Naive thymus-derived CD8-positive, alpha-beta T cell (primary cell): ENCODE data around the gene COL4A1. TPM values are rescaled to one million over a fixed set of nuclear protein-coding genes. Genes with fewer than 3 reads are reported as not detected.

ENCODE experiments used
- ATAC-seq, 2 donors: fragments of 150-1000 bp; cut with Tn5 transposase in 1 of 2; sonication (Bioruptor Pico), chemical (Tn5 transposase) in 1 of 2; 1 replicate in 1 of 2; 2 replicates in 1 of 2; pipeline ENCODE4 v1.10.0; 2021; ENCODE audit warnings: mild to moderate bottlenecking in 2 of 2, moderate library complexity in 2 of 2
- POLR2A ChIA-PET: fragments of 350-600 bp; sonication (Branson Sonifier 250); formaldehyde crosslinking; loops from one replicate; lab custom pipeline; 2021; ENCODE audit warnings: antibody characterized with exemption; lab: Charles Lee
- DNase-seq, 10 donors: peaks; one replicate each; pipeline versions ENCODE4 v3.0.0 to v3.0.0-alpha.2; 2020 to 2022
- H3K27ac Mint-ChIP-seq, 10 donors: one replicate each; pipeline ENCODE4 v1.8.0; 2020 to 2022; ENCODE audit warnings: mild to moderate bottlenecking in 10 of 10, mixed read lengths in 10 of 10, moderate library complexity in 4 of 10, inconsistent platforms in 1 of 10
- H3K27me3 Mint-ChIP-seq, 5 donors: one replicate each; pipeline ENCODE4 v1.8.0; 2021 to 2022; ENCODE audit warnings: mixed read lengths in 5 of 5
- H3K36me3 Mint-ChIP-seq, 3 donors: one replicate each; pipeline ENCODE4 v1.8.0; 2020 to 2022; ENCODE audit warnings: mixed read lengths in 3 of 3, mild to moderate bottlenecking in 2 of 3, inconsistent platforms in 1 of 3
- H3K4me1 Mint-ChIP-seq, 4 donors: one replicate each; pipeline ENCODE4 v1.8.0; 2021 to 2022; ENCODE audit warnings: mixed read lengths in 4 of 4
- H3K4me3 Mint-ChIP-seq, 10 donors: one replicate each; pipeline ENCODE4 v1.8.0; 2020 to 2022; ENCODE audit warnings: mild to moderate bottlenecking in 10 of 10, mixed read lengths in 10 of 10, moderate library complexity in 6 of 10, inconsistent platforms in 1 of 10
- H3K9me3 Mint-ChIP-seq, 9 donors: one replicate each; pipeline ENCODE4 v1.8.0; 2020 to 2022; ENCODE audit warnings: mixed read lengths in 9 of 9, mild to moderate bottlenecking in 3 of 9, inconsistent platforms in 1 of 9, moderate library complexity in 1 of 9
- polyA plus RNA-seq, 3 donors: library from polyadenylated mRNA; unstranded; fragments of 300-500 nt; fragmentation: Illumina TruSeq; gene quantifications; one replicate each; pipeline ENCODE4 v1.2.3, GENCODE V29; 2021
- total RNA-seq, 8 experiments: library from RNA in 2 of 8; stranded (reverse) in 2 of 8; gene quantifications; one replicate each; pipeline ENCODE4 v1.2.3 and lab custom pipeline; 2021 to 2026

The COL4A1 gene
- total and polyA plus RNA-seq, 5 experiments from 2014 or later = not detected

DNA sequence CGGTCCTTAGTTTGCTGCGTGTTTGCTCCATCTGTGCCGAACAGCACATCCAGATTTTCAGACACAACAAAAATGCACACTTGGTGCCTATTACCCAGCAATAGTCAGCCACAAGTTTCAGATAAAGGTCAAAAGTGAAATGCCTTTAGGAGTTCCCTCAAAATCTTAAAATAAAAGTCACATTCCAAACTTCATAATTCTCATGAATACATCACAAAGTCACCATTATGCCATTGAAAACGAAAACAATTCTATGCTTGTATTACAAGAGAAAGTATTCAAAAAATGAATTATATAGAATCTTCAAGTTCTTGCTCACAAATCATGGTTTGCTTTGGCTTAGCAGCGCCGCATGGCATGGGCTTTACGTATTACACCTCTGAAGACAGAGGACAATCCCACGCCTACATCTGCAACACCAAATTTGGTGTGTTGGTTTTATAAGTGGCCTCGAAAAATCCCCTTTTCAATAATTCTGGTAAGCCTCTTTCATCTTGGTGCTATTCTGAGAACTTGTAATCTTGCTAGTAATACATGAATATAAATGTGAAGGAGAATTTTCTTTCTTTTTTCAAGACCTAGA lies 26.6 kb downstream of the COL4A1 start:
- peaks cover 0 to 3% (median 0%) of the 10 kb centered on the region in 9 donors for H3K9me3 Mint-ChIP-seq
- POLR2A ChIA-PET = no interaction called here
- no peak overlapping the region for H3K27ac Mint-ChIP-seq
- peaks cover 4 to 13% (median 11%) of the 10 kb centered on the region in 5 donors for H3K27me3 Mint-ChIP-seq
- no peaks in the 10 kb centered on the region for H3K36me3 Mint-ChIP-seq
- no peak for DNase-seq
- no peak for ATAC-seq
- no peak overlapping the region for H3K4me3 Mint-ChIP-seq
- no peaks in the 10 kb centered on the region for H3K4me1 Mint-ChIP-seq

DNA sequence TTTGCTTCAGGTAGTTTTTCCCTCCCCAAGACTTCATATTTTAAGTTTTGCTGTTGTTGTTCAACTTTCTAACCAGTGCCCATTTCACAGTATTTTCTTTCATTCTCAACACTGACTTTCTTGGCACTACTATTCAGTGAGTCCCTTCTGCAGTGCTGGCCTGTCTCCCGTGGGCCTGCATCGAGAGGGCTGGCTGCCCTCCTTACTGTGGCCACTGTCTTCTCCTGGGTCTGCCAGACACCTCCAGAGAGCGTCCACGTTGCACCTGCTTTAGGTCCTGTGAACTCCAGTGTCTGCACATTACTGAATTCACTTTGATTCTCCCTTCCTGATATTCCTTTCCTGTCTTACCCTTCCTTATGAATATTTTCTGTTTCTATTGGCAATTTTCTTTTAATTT lies 27.3 kb downstream of the COL4A1 start:
- no peak for DNase-seq
- Mint-ChIP-seq H3K36me3 (no peaks in the 10 kb centered on the region), H3K27me3 (peaks cover 2 to 11% (median 10%) of the 10 kb centered on the region in 5 donors), H3K4me1 (no peaks in the 10 kb centered on the region), H3K27ac (no peak overlapping the region), H3K9me3 (peaks cover 0 to 3% (median 0%) of the 10 kb centered on the region in 9 donors), H3K4me3 (no peak overlapping the region)
- POLR2A ChIA-PET = no interaction called here
- no peak for ATAC-seq

DNA sequence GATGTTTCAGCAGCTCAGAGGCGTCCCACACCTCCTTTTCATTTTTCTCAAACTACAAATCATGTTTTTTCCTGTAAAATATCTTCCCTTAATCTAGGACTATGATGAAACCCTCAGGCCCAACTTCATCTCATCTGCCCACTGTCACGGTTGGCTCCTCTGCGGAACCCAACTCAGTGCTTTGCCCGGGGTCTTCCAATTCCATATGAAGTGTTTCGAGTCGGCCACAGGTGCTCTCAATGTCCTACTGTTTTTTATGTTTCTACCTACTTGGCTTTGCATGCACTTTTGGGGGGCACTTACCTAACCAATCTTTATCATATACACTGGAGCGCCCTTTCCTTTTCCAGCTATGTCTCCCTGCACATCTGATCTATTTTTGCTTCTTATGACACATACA lies 28.1 kb downstream of the COL4A1 start:
- no peaks in the 10 kb centered on the region for H3K36me3 Mint-ChIP-seq
- H3K27ac Mint-ChIP-seq = no peak overlapping the region
- POLR2A ChIA-PET = no interaction called here
- H3K4me3 Mint-ChIP-seq = no peak overlapping the region
- peaks cover 1 to 11% (median 6%) of the 10 kb centered on the region in 5 donors for H3K27me3 Mint-ChIP-seq
- no peaks in the 10 kb centered on the region for H3K4me1 Mint-ChIP-seq
- ATAC-seq = no peak
- DNase-seq = no peak
- H3K9me3 Mint-ChIP-seq = peaks cover 0 to 3% (median 0%) of the 10 kb centered on the region in 9 donors

DNA sequence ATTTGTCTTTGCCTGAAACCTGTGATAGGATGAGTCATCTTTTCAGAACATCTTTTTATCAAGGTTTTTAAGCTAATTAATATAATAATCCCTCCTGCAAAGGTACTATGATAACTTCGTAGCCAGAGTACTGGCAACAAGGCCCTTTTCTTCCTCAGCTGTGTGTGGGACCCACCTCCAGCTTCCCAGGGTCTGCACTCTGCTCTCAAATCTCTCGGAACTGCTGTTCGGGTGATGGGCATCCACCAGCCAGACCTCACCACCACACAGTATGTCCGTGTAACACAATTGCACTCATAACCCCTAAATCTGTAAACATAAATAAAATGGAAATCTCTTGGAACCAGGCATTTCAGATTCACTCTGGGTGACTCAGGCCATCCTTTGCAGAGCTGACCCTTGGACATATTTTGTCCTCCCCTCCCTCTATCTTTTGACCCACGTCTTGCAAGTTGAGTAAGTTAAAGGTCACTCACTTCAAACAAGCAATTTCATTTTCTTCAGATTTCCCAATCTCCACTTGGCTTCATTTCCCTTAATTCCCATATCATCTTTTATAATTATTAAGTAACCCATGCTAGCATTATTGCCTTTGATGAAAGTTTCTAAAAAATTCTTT lies 29.5 kb downstream of the COL4A1 start:
- H3K4me1 Mint-ChIP-seq = no peaks in the 10 kb centered on the region
- no peak for ATAC-seq
- no peaks in the 10 kb centered on the region for H3K36me3 Mint-ChIP-seq
- no peaks in the 10 kb centered on the region for H3K9me3 Mint-ChIP-seq
- no peak overlapping the region for H3K27ac Mint-ChIP-seq
- POLR2A ChIA-PET = no interaction called here
- H3K4me3 Mint-ChIP-seq = no peak overlapping the region
- DNase-seq = no peak
- H3K27me3 Mint-ChIP-seq = peaks cover 1 to 11% (median 6%) of the 10 kb centered on the region in 5 donors

DNA sequence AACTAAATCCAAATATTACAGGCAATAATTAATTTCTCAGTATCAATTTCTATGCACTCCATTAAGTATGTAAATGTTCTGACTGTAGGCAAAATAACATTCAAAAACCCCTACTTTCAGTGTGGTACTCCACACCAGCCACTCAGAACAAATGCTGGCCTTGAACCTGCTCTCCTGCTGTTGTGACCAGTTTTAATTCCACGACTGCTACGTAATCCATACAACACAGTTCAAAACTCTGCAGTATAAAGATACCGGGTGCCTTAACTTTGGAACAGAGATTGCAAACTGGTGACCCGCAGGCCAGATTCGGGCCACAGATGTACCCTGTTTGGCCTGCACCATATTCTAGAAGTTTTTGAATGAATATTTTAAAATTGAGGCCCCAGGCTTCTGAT lies 30.4 kb downstream of the COL4A1 start:
- POLR2A ChIA-PET = no interaction called here
- no peak for ATAC-seq

DNA sequence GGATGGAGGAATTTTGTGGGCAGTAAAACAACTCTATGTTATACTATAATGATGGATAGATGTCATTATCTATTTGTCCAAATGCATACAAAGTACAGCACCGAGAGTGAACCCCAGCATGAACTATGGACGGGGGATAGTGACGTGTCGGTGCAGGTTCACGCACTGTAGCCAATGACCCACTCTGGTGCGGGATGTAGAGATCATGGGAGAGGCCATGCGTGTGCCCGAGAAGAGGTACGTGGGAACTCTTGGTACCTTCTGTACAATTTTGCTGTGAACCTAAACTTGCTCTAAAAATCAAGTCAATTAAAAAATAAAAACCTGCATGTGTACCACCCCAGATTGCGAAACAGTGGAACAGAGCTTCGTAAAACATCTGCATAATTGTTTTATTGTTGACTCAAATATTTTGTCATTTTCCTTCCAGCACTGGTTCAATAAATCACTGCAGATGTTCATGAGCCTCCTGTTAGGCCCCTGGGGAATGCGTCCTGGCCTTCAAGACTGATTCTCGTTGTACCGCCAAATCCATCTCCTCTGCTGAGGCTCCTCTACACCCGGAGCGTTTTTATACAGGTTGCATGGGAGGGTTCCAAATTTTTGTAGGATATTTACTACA lies 30.9 kb downstream of the COL4A1 start:
- no peak overlapping the region for H3K27ac Mint-ChIP-seq

More for the DNA sequence above, 30.4 kb downstream of the COL4A1 start:
- no peak for DNase-seq
- Mint-ChIP-seq H3K4me1 (no peaks in the 10 kb centered on the region), H3K36me3 (no peaks in the 10 kb centered on the region), H3K27me3 (peaks cover 0 to 11% (median 2%) of the 10 kb centered on the region in 5 donors), H3K4me3 (no peak overlapping the region), H3K27ac (no peak overlapping the region), H3K9me3 (no peaks in the 10 kb centered on the region)

DNA sequence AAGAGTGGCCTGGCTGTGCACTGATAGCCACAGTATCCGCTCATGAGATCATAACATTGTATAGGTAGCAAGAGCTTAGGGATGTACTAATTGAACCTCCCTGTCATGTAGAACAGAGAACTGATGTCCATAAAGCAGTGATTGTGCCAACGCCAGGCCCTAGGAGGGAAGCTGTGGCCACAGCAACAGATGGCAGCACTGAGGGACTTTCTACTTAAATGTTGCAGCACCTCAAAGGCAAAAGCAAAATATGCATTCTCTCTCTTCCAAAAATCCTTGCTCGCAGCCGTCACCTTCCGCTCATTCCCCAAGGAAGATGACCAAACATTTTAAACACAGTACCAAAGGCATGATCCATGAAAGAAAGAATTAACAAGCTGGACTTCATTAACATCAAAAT lies 32.3 kb downstream of the COL4A1 start:
- H3K27me3 Mint-ChIP-seq = peaks cover 0 to 30% (median 2%) of the 10 kb centered on the region in 5 donors
- H3K4me3 Mint-ChIP-seq = no peak overlapping the region
- ATAC-seq (no peak), DNase-seq (no peak)
- H3K36me3 Mint-ChIP-seq = no peaks in the 10 kb centered on the region
- POLR2A ChIA-PET = no interaction called here
- no peaks in the 10 kb centered on the region for H3K9me3 Mint-ChIP-seq
- H3K4me1 Mint-ChIP-seq = no peaks in the 10 kb centered on the region
- H3K27ac Mint-ChIP-seq = no peak overlapping the region

More for the DNA sequence above, 30.9 kb downstream of the COL4A1 start:
- Mint-ChIP-seq H3K36me3 (no peaks in the 10 kb centered on the region), H3K4me3 (no peak overlapping the region), H3K9me3 (no peaks in the 10 kb centered on the region), H3K4me1 (no peaks in the 10 kb centered on the region), H3K27me3 (peaks cover 0 to 17% (median 2%) of the 10 kb centered on the region in 5 donors)
- no peak for ATAC-seq
- DNase-seq = no peak
- POLR2A ChIA-PET = no interaction called here

DNA sequence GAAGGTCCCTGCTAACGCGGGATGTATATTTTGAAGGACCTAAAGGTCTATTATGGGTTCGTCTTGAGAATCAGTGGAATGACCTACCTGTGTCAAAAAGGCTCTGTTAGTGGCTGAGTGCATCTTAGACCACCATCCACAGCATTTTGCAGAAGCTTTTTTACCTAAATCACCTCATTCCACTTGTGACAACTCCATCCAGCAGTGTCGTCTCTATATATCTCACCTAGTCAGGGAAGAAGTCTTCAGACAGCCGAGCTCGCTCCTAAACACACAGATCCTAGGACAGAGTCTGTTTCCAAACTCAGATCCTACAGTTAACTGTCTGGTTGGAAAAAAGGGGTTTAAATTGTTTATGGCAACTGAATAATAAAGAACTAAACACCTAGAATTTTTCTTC lies 33.7 kb downstream of the COL4A1 start:
- Mint-ChIP-seq H3K9me3 (no peaks in the 10 kb centered on the region), H3K4me3 (no peak overlapping the region), H3K27ac (no peak overlapping the region), H3K27me3 (peaks cover 0 to 19% (median 0%) of the 10 kb centered on the region in 5 donors), H3K36me3 (no peaks in the 10 kb centered on the region), H3K4me1 (no peaks in the 10 kb centered on the region)
- DNase-seq (no peak), ATAC-seq (no peak)
- POLR2A ChIA-PET = no interaction called here

DNA sequence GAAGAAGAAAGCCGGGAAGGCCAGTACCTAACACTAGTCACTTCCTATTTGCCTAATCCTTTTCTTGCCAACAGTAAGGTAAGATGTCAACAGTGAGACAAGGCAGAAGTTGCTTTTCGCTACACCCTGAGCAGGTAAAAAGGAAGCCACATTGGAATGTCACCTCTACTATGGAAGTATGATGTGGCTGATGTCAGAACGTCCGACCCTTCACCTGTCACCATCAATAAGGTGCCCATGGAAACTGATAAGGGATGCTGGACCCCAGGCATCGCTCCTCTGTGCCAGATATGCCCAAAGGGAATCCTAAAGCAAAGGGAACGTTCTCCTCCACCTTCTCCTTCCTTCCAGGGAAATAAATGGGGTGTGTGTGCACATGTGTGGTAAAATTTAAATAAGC lies 34.3 kb downstream of the COL4A1 start:
- H3K27ac Mint-ChIP-seq = no peak overlapping the region
- H3K4me3 Mint-ChIP-seq = no peak overlapping the region
- no peaks in the 10 kb centered on the region for H3K4me1 Mint-ChIP-seq
- DNase-seq (no peak), ATAC-seq (no peak)
- H3K36me3 Mint-ChIP-seq = no peaks in the 10 kb centered on the region
- no peaks in the 10 kb centered on the region for H3K9me3 Mint-ChIP-seq
- H3K27me3 Mint-ChIP-seq = peaks cover 0 to 19% (median 0%) of the 10 kb centered on the region in 5 donors
- POLR2A ChIA-PET = no interaction called here

DNA sequence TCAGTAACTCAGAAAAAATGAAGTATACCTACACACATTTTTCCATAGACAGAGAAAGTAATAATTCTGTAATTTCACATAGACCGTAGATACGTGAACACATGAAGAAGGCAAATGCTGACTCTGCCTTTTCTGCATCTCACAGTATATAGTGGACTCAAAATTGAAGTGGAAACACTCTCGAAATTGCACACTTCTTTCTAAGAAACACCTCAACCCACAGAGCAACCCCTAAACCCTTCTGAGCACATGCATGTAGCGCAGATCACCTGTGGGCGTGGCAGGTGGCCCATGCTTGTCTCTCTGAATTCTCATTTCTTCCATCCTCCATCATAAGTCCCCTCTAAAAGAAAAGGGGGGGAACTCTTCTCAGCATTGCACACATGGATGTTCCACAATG lies 34.7 kb downstream of the COL4A1 start:
- no peak for ATAC-seq
- no peak for DNase-seq
- Mint-ChIP-seq H3K27me3 (peaks cover 0 to 19% (median 2%) of the 10 kb centered on the region in 5 donors), H3K27ac (no peak overlapping the region), H3K4me3 (no peak overlapping the region), H3K36me3 (no peaks in the 10 kb centered on the region), H3K9me3 (no peaks in the 10 kb centered on the region), H3K4me1 (no peaks in the 10 kb centered on the region)
- POLR2A ChIA-PET = no interaction called here

DNA sequence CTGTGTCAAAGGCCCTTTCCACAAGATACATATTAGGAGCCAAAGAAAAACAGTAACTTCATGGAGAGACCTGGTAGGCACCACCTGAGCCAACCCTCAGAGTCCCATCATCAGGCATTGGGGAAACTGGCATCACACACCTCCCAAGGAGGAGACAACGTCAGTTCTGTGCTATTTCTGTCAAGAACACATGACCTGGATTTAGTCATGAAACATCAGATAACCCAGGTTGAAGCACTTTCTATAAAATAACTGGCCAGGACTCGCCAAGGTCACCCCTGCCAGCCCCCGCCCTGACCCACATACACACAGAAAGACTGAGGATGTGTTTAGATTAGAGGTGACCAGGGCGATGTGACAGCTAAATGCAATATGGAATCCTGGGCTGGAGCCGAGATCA lies 35.6 kb downstream of the COL4A1 start:
- no peak overlapping the region for H3K4me3 Mint-ChIP-seq
- POLR2A ChIA-PET = no interaction called here
- H3K9me3 Mint-ChIP-seq = no peaks in the 10 kb centered on the region
- no peaks in the 10 kb centered on the region for H3K4me1 Mint-ChIP-seq
- no peaks in the 10 kb centered on the region for H3K36me3 Mint-ChIP-seq
- DNase-seq (no peak), ATAC-seq (no peak)
- H3K27ac Mint-ChIP-seq = no peak overlapping the region
- H3K27me3 Mint-ChIP-seq = peaks cover 0 to 25% (median 2%) of the 10 kb centered on the region in 5 donors

DNA sequence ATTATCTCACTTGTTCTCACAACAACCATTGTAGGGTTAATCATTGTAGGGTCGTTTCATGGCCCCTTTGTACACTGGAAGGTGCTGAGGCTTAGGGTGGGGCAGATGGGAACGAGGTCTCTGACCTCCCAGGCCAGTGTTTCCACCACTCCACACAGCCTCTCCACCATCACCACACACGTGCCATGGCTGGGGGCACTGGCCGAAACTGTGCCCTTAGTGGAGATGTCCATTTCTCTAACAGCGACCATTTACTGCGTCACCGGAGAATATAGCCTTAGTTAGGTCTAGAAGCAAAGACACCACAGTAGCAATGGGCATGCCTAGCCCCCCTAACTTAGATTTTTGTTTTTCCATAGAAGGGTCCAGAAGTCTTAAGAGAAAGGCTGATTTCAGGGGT lies 36.5 kb downstream of the COL4A1 start:
- POLR2A ChIA-PET = no interaction called here
- Mint-ChIP-seq H3K36me3 (no peaks in the 10 kb centered on the region), H3K9me3 (no peaks in the 10 kb centered on the region), H3K4me3 (no peak overlapping the region), H3K27ac (no peak overlapping the region), H3K27me3 (peaks cover 0 to 25% (median 2%) of the 10 kb centered on the region in 5 donors), H3K4me1 (no peaks in the 10 kb centered on the region)
- DNase-seq (no peak), ATAC-seq (no peak)

DNA sequence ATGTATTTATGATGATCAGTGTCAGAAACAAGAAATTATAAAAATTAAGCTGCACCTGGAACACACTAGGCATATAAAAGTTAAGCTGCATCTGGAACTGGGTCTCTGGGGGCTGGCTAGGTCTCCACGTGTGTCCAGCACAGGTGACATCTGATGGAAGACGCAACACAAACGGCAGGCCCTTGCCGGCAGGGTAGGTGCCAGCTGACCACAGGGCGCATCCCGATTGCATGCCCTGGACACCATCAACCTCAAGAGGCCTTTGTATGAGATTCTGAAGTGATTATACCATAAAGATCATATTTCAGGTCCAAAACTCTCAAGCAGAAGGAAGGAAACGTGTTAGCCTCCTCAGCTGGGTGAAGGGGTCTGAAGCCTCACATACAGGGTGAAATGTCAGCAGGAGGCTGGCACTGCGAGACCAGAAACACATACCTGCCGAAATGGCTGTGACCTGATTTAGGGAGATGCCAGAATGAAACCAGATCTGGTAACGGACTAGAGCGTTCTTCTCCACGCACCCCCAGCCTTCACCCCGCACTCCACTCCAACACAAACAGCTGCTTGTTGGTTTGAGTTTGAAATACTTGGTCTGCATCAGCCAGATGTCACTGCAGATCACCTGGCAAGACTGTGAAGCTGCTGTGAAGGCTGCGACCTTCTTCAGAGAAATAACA lies 37.3 kb downstream of the COL4A1 start:
- ATAC-seq = no peak
- POLR2A ChIA-PET = no interaction called here
- no peak overlapping the region for H3K27ac Mint-ChIP-seq
- no peak for DNase-seq
- no peak overlapping the region for H3K4me3 Mint-ChIP-seq
- no peaks in the 10 kb centered on the region for H3K9me3 Mint-ChIP-seq
- peaks cover 5 to 32% (median 7%) of the 10 kb centered on the region in 5 donors for H3K27me3 Mint-ChIP-seq
- H3K4me1 Mint-ChIP-seq = no peaks in the 10 kb centered on the region
- no peaks in the 10 kb centered on the region for H3K36me3 Mint-ChIP-seq
